Adrenal gland (tissue), 12 donors: ENCODE results near the gene PRKACA. TPM values are rescaled to one million over a fixed set of nuclear protein-coding genes. Genes with fewer than 3 reads are reported as not detected.

Experiments used
- DNase-seq, 7 donors: peaks; one replicate each; pipeline ENCODE4 v3.0.0-alpha.2; 2019 to 2020
- H3K27ac ChIP-seq, 5 donors: fragments of 200-600 bp; sonication (generic) in 4 of 5; 1 replicate in 3 of 5; 2 replicates in 2 of 5; pipeline versions ENCODE4 v1.5.1 to v1.8.0; 2016 to 2020; ENCODE audit warnings: mild to moderate bottlenecking in 1 of 5
- H3K27me3 ChIP-seq: fragments of 200-600 bp; 2 replicates; pipeline ENCODE4 v1.8.0; 2021
- H3K36me3 ChIP-seq, 2 donors: fragments of 200-600 bp; replicated peaks in 1 of 2; 1 replicate in 1 of 2; 2 replicates in 1 of 2; pipeline versions ENCODE4 v1.5.1 to v1.8.0; 2018 to 2022
- H3K4me1 ChIP-seq, 2 donors: fragments of 200-600 bp; replicated peaks in 1 of 2; 1 replicate in 1 of 2; 2 replicates in 1 of 2; pipeline versions ENCODE4 v1.5.1 to v1.8.0; 2018 to 2021
- H3K4me3 ChIP-seq, 4 donors: fragments of 200-600 bp; sonication (generic) in 3 of 4; one replicate each; pipeline ENCODE4 v1.5.1; 2016 to 2018
- H3K9me3 ChIP-seq, 3 donors: fragments of 200-600 bp; sonication (generic) in 1 of 3; replicated peaks in 1 of 3; 1 replicate in 2 of 3; 2 replicates in 1 of 3; pipeline versions ENCODE4 v1.5.1 to v1.8.0; 2016 to 2021
- CTCF ChIP-seq, 6 experiments: fragments of 450-650 bp in 4 of 6; fragments of 200-600 bp in 2 of 6; sonication (generic) in 1 of 6; IDR thresholded peaks; 1 replicate in 5 of 6; 2 replicates in 1 of 6; pipeline versions ENCODE4 v1.5.1 to v1.8.0; 2016 to 2021; ENCODE audit warnings: antibody characterized with exemption in 6 of 6, mild to moderate bottlenecking in 2 of 6, moderate library complexity in 1 of 6
- POLR2A ChIP-seq, 2 donors: fragments of 450-650 bp; IDR thresholded peaks; one replicate each; pipeline ENCODE4 v1.6.1; 2017; ENCODE audit warnings: antibody characterized with exemption in 2 of 2, mild to moderate bottlenecking in 2 of 2, moderate library complexity in 1 of 2
- WGBS, 4 donors: extraction: QIAGEN DNeasy Blood & Tissue Kit in 2 of 4; methylation state at CpG; one replicate each; pipeline versions ENCODE4 v1.1.5 to v1.1.7; 2013 to 2017; 5-methylcytosine and 5-hydroxymethylcytosine counted together
- intact Hi-C, 2 donors: fragments of 100-400 bp; cut with DNase I; formaldehyde crosslinking; loops; one replicate each; pipeline versions ENCODE4 v1.14.1 to v1.15.0; 2022 to 2023
- polyA plus RNA-seq, 3 donors: library from polyadenylated mRNA; stranded (reverse); fragments of 200-250 nt in 2 of 3; fragments of 350-450 nt in 1 of 3; fragmentation: Illumina TruSeq in 1 of 3; extraction: RNeasy Lipid Tissue Mini Kit (QIAGEN cat#74804) in 1 of 3; gene quantifications; one replicate each; pipeline ENCODE4 v1.2.3, GENCODE V29; 2013 to 2014
- total RNA-seq, 9 donors: library from RNA; depleted of rRNA in 4 of 9; stranded (reverse); fragments of >200 nt in 4 of 9; fragments of 120-200 nt in 1 of 9; fragmentation: NEBNext Ultra II Directional in 1 of 9; extraction: Animal tissue kit (Norgen Biotek cat#: 25700) in 1 of 9; gene quantifications; one replicate each; pipeline versions ENCODE4 v1.1.0 to v1.2.4, GENCODE V29; 2013 to 2023
- donor health status: healthy with polysubstance abuse.
- donor health status: Bipolar disorder and iron deficiency.
- donor health status: DM: yes; HTN: yes; CAD: no.
- donor health status: DM: no; HTN: no; CAD: no.
- donor health status: DM: no; HTN: no; CAD: no.
- donor health status: DM: yes; HTN: yes; CAD: no.

The PRKACA gene
- total and polyA plus RNA-seq, 12 donors: 74.1 to 457 (median 150) TPM

- TF ChIP-seq POLR2A (IDR thresholded peaks at IDR 0.05) (no peak), CTCF (IDR thresholded peaks at IDR 0.05) (no peak)
- H3K27ac ChIP-seq: no peak overlapping the region
- 82 to 89% (median 83%) methylated on average over 2 to 16 of the region's 16 CpGs for WGBS, 4 donors
- DNase-seq: no peak
- intact Hi-C loops: loop anchor here in 1 of 2 donors (10.0 kb wide), 1 partner anchor 180 kb away; no protein-coding TSS in a partner anchor
- no peaks in the 10 kb centered on the region for H3K27me3 ChIP-seq
- H3K9me3 ChIP-seq: no peaks in the 10 kb centered on the region
- peaks cover 0 to 6% of the 10 kb centered on the region in 2 donors for H3K4me1 ChIP-seq
- no peaks in the 10 kb centered on the region for H3K36me3 ChIP-seq
- no peak overlapping the region for H3K4me3 ChIP-seq
These were observed 47.3 kb upstream of the PRKACA start for GRCh38 chr19:14164724-14165493.

GRCh38 chr19:14164082-14164481, 46.5 kb upstream of the PRKACA start:
- no peak for DNase-seq
- 70 to 81% (median 72%) methylated on average over 6 to 11 of the region's 11 CpGs for WGBS, 4 donors
- TF ChIP-seq POLR2A (IDR thresholded peaks at IDR 0.05) (no peak), CTCF (IDR thresholded peaks at IDR 0.05) (no peak)
- no peak overlapping the region for H3K27ac ChIP-seq
- H3K27me3 ChIP-seq: no peaks in the 10 kb centered on the region
- H3K36me3 ChIP-seq: no peaks in the 10 kb centered on the region
- H3K4me1 ChIP-seq: peaks cover 0 to 6% of the 10 kb centered on the region in 2 donors
- intact Hi-C loops: loop anchor here in 1 of 2 donors (10.0 kb wide), 1 partner anchor 181 kb away; no protein-coding TSS in a partner anchor
- no peaks in the 10 kb centered on the region for H3K9me3 ChIP-seq
- no peak overlapping the region for H3K4me3 ChIP-seq

- Histone ChIP-seq H3K27me3 (no peaks in the 10 kb centered on the region), H3K27ac (no peak overlapping the region), H3K9me3 (no peaks in the 10 kb centered on the region), H3K4me3 (no peak overlapping the region), H3K4me1 (peaks cover 0 to 6% of the 10 kb centered on the region in 2 donors), H3K36me3 (peaks cover 0 to 7% of the 10 kb centered on the region in 2 donors)
- no peak for TF ChIP-seq POLR2A (IDR thresholded peaks at IDR 0.05)
- no peak for TF ChIP-seq CTCF (IDR thresholded peaks at IDR 0.05)
- intact Hi-C loops: loop anchor here in 1 of 2 donors (10.0 kb wide), 1 partner anchor 182 kb away; no protein-coding TSS in a partner anchor
- WGBS, 4 donors: 93 to 97% (median 97%) methylated on average over 32 to 38 of the region's 38 CpGs
- no peak for DNase-seq
These were observed 45.3 kb upstream of the PRKACA start for GRCh38 chr19:14162871-14163297.

- Histone ChIP-seq H3K4me3 (no peak overlapping the region), H3K36me3 (peaks cover 0 to 21% of the 10 kb centered on the region in 2 donors), H3K27ac (no peak overlapping the region), H3K4me1 (no peaks in the 10 kb centered on the region), H3K9me3 (no peaks in the 10 kb centered on the region), H3K27me3 (no peaks in the 10 kb centered on the region)
- DNase-seq: no peak
- 87 to 92% (median 89%) methylated on average over 9 to 19 of the region's 19 CpGs for WGBS, 4 donors
- TF ChIP-seq CTCF (IDR thresholded peaks at IDR 0.05): no peak
- no peak for TF ChIP-seq POLR2A (IDR thresholded peaks at IDR 0.05)
- intact Hi-C loops: loop anchor here in 1 of 2 donors (10.0 kb wide), 1 partner anchor 183 kb away; no protein-coding TSS in a partner anchor
These were observed 43.7 kb upstream of the PRKACA start for GRCh38 chr19:14161305-14161704.
